ENCODE measurements around the gene SLC39A9.

Gene SLC39A9, protein sequence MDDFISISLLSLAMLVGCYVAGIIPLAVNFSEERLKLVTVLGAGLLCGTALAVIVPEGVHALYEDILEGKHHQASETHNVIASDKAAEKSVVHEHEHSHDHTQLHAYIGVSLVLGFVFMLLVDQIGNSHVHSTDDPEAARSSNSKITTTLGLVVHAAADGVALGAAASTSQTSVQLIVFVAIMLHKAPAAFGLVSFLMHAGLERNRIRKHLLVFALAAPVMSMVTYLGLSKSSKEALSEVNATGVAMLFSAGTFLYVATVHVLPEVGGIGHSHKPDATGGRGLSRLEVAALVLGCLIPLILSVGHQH

DNA sequence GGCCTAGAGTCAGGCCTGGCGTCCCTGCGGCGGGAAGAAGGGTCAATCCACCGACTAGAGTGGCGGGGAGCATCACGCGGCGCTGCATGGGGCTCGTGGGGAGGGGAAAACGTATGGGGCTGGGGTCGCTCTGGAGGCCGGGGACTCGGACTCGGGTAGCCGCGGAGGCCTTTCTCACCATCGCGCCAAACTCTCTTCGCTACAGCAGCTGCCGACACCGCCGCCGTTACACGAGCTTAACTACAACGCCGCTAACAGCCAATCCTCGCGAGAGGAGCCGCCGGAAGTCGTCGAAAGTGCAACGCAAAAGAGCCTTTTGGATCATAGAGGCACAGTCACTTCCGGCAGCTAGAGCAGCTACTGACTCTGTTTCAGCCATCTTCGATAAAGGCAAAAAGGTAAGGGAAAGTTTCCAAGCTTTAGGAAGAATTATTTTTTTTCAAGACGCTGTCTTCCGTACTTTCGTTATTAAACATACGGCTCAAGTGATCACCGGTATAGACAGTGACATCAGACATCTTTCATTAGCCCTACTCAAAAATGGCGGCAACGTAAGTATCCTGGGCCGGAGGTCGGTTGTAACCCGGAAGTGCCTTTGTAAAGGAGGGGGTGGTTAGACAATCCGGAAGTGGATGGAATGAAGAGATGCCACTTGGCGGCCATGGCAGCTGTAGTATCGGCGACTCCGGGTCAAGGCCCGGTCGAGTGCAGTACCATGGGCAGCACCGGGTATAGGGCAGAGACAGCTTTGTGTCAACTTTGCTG lies at the start of gene SLC39A9, which contains the start of gene ERH:
Gene SLC39A9, plus strand, starts transcription at position 640 of the 765 bp plus-strand sequence. CDS start 678 bp downstream, outside the sequence.
Gene ERH, minus strand, starts transcription at position 247 of the 765 bp plus-strand sequence. Its CDS starts 66 bp downstream, at position 181.
- DNase-seq (ENCODE audit: low read depth) = peak; percentile 85

DNA sequence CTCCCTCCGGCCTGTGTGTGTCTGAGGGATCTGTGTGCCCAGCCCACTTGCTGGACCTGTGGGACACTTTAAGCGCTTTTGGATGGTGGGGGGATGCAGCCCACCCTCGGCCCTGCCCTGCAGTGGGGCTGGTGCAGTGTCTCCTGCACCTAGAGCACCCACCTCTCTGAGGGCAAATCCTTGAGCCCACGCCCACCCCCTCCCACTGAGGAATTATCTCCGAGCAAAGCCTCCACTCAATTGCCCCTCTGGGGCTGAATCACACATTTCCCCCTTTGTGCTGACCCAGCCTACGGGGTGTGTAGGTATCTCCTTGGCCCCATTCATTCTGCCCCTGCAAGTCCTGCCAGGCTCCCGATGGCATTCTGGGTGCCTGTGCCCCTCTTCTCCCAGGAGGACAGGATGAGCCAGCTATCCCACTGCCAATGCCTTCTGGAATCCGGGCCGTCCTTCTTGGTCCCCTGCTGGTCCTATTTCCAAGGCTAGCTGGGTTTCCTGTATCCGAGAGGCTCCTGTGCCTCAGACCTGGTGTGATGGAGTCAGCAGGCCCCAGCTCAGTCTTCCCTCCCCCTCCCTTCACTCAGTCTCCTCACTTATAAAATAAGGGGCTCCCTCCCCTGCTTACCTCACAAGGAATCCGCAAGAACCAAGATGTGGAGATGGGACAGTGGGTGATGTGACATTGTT lies 49.3 kb upstream of the SLC39A9 start:
- no peak for DNase-seq (ENCODE audit: low read depth)

DNA sequence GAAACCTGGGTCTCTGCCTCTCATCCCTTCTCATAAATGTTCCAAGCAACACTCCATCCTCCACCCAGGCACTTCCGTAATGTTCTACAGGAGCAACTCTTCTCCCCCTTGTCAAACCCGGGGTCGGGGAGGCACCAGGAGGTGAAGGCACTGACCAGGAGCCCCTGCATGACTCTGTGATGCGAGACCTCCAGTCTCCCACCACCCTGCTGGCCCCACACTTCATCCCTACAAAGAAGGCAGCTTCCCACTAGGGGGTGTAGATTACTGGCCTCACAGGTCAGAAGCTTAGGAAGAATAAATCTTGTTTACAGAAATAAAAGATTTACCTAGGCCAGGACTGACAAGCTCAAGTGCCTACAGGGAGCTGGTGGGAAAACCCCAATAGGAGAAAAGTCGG lies 47.6 kb upstream of the SLC39A9 start:
- DNase-seq (ENCODE audit: low read depth) = no peak

DNA sequence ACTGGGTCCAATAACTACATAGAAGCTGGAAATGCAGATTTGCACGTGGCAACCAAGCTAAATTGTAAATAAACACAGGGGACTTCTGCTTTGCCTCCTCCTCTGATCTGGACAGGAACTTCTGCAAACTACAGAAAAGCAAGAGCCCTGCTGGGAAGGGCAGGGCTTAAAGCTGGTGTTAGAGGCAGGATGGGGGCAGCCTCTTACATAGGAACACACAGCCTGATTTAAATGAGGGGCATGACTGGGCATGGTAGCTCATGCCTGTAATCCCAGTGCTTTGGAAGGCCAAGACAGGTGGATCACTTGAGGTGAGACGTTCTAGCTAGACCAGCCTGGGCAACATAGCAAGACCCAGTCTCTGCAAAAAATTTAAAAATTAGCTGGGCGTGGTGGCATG lies 47.1 kb upstream of the SLC39A9 start:
- no peak for DNase-seq (ENCODE audit: low read depth)

DNA sequence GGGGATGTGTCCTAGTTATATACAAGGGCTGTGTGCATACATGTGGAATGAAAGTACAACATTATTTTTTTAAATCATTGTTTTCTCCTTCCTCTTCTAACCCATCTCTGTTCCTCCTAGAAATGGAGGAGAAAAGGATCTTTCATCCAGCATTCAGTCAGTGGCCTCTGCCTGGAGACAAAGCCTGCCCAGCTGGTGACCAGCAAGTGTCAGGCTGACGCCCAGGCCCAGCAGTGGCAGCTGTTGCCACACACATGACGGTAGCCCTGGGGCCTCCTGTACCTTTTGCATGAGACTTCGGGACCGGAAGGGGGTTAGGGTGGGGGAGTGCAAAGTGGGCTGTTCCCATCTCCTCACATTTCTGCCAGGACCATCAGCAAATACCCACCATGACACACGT lies 46.6 kb upstream of the SLC39A9 start:
- DNase-seq (ENCODE audit: low read depth) = no peak

DNA sequence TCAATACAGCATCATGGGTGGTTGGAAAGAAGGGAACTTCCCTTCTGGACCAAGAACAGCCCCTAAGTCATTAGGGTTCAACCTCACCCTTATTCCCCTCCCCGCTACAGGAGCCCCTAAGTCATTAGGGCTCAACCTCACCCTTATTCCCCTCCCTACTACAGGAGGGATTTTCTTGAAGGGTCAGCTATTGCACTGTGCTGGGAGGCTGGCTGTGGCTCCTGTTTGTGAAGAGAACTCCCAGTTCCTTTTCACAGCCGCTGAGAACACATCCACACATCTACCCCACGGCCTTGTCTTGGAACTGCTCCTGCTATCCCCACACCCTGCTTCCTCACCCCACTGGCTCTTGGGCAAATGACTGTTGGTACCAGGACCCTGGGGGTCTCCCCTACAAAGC lies 45.3 kb upstream of the SLC39A9 start:
- no peak for DNase-seq (ENCODE audit: low read depth)

DNA sequence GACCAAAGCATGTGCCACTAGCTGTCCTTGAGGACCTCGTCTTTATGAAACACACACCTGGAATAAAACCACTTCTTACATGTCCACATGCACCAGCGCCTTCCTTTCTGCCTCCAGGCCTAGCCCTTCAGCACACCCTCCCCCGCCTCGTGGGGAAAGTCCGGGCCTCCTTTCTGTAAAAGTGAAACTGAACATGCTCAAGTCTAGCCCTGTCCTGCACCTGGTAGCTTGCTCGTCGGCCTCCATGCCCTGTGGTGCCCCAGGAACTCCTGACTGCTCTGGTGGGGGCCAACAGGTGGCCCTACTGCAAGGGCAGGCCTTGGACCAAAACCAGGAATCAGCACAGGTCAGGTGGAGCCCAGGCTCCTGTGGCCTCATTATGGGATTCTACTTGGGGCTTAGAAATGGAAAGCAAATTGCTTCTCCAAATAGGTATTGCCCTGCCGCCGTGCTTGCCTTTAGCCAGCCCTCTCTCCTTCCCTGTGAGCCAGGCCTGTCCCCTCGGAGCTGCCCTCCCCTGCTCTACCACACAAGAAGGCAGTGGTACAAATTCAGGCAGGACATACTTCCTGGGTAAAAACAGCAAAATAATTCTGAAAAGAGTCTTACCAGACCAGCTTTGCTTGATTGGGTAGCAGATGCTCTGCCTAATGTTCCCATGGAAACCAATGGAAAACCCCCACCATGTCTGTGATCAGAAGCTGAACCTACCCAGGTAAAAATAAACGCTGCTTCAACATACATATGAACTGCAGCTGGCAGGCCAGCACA lies 43.9 kb upstream of the SLC39A9 start:
- no peak for DNase-seq (ENCODE audit: low read depth)

DNA sequence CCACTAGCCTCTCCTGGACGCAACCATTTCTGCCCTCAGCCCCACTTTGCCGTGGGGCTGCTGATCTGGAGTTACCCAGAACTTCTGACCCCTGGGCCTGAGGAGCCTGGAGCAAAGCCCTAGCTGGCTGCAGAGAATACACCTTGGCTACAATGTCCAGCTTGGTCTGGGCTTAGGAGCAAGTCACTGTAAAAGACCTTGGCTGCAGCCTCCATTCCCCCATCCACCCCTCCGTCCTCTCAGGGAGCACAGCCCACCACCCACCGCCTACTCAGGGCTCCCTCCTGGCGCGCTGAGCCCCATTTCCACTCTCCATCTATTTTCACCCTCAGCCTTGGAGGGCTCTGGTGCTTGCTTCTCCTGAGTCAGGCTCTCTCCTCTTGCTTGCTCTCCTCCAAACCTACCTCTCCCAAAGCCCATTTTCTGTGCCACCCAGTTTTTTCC lies 43.3 kb upstream of the SLC39A9 start:
- no peak for DNase-seq (ENCODE audit: low read depth)

DNA sequence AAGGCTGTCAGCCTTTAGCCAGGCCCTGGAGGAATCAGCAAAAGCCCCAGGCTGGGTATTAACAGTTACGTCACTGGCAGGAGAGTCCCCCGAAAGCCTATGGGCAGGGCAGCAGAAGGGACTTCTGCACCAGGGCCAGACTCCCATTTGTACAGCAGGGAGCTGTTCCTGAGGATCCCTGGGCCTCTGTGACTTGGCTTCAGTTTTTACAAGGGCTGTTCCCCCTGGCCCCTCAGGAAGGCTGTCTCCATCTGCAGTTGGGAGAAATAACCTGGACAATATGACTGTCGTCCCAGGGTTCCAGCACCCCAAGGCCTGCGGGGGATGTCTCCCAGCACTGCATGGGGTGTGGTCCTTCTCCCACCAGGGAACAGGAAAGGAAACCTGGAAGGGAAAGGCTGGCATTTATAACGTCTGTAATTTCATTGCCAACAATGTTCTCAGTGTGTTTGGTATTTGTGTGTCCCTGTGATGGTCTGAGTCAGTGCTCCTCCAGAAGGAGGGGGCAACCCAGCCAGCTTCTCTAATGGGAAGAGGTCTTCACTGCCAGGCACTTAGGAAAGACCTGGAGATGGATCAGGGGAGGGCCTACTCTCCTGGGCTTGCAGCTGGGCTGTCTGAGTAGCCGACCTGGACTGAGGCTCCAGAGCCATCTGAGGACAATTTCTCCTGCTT lies 42.7 kb upstream of the SLC39A9 start:
- no peak for DNase-seq (ENCODE audit: low read depth)

DNA sequence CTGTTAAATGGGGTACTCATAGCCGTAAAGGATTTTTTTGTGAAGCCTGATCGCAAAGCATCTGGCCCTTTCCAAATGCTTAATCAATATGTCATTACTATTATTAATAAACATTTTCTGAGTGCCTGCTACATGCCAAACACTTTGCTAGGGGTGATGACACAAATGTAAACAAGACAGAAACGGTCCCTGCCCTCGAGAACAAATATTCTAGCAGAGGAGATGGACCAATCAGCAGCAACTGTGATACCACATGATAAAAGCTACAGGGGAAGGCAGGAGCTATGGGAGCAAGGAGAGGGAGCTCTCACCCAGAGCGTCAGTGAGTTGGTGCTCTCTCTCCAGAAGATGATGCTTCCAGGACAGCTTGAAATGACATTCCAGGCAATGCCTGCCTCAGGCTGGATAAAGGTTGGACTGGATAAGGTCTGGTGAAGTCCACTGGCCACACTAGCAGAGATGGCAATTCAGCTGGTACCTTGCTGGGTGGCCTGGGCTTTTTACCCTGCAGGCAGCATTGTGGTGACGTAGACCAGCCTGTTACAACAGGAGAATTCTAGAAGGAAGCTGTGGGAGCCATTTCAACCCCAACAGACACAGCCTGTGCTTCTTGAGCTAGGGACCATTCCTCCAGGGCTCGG lies 41.5 kb upstream of the SLC39A9 start:
- no peak for DNase-seq (ENCODE audit: low read depth)

DNA sequence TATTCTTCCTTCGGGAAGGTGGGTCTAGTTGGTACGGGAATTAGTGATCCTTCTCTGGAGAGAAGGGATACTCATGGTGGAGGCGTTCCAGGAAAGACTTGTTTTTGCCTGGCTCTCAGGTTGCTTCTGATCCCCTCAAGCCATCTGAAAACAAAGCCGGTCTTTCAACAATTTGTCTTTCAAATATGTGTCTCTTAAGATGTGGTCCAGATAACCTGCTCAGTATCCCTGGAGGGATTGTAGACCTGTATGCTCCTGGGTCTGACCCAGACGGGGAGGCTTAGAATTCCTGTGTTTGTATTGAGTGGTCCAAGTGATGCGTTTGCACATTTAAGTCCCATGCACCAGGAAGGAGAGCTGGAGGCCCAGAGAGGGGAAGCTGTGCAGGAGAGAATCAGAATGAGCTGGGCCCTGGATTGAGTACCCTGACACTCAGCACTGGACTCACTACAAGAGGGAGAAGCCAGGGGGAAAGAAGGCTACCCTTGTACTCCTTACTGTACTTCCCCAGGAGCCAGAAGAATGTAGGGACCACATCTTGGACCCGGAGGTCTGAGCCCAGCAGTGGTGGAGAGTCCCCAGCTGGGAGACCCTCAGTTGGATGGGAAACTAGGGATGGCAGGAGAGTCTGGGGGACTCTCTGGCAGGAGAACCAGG lies 40.8 kb upstream of the SLC39A9 start:
- no peak for DNase-seq (ENCODE audit: low read depth)

DNA sequence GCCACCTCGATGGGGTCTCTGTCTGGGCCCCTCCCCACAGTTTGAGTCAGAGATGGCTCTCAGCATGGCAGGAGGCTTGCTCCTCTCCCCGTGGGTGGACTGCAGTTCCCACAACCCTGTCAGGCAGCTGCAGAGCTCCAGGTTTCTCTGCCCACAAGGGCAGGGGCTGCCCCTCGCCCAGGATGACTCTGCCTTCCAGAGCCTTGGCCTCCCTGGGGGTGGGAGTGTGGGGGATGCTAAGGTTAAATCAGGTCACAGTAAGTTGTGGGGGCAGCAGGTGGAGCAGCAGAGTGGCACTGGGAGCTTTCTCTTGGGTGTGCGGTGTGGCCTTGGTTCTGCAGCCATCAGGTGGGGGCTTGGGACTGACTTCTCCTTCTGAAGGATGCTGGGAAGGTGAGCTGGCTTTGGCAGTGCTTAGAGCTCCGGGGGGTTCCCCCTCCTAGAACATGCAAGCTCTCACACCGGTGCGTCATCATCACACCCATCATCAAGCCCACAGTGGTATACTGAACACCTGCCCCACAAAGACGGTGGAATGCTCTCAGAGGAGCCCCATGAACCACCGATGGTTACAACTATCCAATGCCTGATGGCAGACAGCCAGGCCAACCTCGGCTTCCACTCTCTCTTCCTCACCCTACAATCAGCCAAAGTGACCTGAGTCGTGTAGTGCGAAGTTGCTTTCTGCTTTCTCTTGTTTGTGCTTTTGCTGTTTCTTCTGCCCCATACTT lies 40.1 kb upstream of the SLC39A9 start:
- DNase-seq (ENCODE audit: low read depth) = no peak

DNA sequence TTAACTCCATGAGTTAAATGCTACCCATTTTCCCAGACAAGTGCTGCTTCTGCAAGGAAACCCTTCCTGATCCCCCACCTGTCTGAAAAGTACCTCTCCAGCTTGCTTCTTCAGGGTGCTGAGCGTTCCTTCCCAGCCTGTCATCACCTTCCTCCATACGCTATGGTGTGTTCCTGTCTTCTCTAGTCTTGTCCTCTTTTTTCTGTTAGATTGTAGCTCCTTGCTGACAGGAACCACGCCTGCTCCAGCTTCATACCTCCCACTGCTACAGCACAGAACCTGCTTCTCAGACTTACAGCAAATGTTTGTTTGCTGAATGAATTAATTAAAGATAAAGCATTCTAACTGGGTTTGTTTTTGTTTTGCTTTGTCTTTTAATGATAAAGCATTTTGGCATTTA lies 39.5 kb upstream of the SLC39A9 start:
- no peak for DNase-seq (ENCODE audit: low read depth)

DNA sequence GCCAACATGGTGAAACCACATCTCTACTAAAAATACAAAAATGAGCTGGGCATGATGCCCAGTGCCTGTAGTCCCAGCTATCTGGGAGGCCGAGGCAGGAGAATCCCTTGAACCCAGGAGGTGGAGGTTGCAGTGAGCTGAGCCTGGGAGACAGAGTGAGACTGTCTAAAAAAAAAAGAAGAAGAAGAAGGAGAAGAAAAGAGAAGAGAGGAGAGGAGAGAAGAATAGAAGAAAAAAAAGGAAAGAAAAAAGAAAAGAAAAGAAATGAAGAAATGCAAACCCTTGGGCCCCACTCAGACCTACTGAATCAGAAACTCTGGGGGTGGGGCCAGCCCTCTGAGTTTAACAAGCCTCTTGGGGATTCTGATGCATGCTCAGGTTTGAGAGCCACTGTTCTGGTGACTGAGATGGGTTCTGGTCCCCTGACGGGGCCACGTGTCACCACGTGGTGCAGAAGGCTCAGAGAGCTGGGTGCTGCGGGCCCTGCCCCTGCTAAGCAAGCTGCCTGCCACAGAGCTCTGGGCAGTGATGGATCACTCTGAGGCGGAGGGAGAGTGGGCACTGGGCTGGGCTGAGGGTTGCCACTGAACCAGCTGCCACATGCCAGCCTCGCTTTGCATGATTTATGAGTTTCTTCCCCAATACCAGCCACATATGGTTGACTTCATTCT lies 37.9 kb upstream of the SLC39A9 start:
- DNase-seq (ENCODE audit: low read depth) = no peak

DNA sequence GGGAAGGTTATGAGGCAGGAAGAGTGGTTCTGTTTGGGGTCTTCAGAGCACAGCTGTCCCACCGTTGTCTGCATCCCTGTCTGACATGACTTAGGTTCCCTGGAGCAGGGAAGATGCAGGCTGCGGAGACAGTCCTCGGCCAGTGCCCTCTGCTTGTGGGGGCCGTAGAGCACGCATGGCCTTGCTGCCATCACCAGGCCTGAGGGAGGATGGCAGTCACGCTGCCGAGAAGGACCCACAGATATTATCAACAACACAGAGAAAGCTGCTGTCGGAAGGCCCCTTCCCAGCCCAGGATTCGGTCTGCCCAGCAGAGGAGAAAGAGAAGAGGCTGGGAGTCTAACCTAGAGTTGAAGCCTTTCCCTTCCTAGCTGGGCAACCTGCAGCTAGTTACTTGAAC lies 35.4 kb upstream of the SLC39A9 start:
- DNase-seq (ENCODE audit: low read depth) = no peak

DNA sequence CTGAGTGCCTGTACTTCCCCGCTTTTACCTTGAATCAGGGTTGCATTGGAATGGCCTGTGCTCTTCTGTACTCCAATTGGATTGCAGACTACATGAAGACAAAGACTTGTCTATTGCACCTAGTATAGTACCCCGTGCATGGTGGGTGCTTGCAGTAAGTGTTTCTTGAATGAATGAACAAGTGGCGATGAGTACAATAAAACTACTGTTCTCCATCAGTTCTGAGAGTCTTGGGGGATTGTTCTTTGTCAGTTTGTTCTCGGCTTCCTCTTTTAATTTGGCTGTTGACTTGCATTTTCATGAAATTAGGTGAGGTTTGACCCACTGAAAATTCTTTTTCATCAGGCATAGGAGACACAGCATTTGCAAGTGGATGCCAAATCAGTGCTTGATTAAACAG lies 34.5 kb upstream of the SLC39A9 start:
- DNase-seq (ENCODE audit: low read depth) = no peak

DNA sequence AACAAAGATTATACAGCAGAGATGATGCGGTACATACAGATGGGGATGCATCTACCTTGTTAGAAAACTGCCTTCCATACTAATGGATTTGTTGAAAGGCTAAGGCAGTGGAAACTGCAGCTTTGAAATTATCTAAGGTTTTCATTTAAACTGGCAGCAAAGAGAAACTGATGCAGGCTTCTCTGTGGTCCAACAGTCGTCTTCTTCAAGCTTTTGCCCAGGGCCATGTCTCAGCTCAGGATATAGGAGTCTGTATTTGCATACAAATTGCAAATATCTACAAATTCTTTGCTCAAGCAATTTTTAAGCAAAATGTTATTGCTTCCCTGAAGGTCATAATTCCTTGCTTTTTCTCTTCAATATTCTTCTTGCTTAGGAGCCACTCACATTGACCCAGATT lies 34.1 kb upstream of the SLC39A9 start:
- no peak for DNase-seq (ENCODE audit: low read depth)

DNA sequence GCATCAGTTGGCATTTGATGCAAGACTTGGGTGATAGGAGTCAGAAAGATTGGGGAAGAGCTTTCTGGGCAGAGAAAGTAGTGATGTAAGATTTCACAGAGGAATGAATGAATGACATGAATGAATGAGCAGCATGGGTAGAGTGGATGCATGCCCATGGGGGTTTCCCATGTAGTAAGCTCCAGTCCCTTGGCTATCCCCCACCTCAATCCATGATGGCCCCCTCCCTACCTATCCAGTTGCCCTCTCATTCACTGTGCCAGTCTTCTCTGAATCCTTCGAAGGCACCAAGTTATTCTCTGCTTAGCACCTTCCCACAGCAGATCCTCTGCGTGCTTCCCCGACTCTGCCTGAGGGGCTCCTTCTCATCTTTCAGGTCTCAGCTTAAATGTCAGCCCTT lies 32.4 kb upstream of the SLC39A9 start:
- DNase-seq (ENCODE audit: low read depth) = no peak

DNA sequence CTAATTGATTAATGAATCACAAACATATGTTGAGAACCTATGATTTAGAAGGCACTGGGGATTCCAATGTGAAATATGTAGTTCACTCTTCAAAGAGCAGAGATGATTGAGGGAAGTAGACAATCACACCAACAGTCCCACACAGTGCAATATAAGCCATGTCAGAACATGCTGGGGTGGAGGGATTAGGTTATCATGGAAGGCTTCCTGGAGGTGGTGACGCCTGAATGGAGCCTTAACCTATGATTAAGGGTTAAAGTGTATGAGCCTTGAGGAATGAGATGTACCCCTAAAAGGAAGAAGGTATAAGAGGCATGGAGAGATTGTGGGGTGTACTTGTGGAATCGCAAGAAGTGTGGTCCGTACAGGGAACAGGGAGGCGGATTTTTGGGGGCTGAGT lies 31.7 kb upstream of the SLC39A9 start:
- no peak for DNase-seq (ENCODE audit: low read depth)

All from CMK (cell line).